Endodermal cell (in vitro differentiated cells): Measurements from ENCODE around the gene FZD8. TPM values are rescaled to one million over a fixed set of nuclear protein-coding genes. Genes with fewer than 3 reads are reported as not detected.
A peak's percentile ranks its signal among the peaks of the same experiment; 100 is the strongest.

ENCODE experiments used
- DNase-seq: peaks from one replicate; pipeline ENCODE4 v3.0.0-alpha.2; 2017
- H3K27ac ChIP-seq: 2 replicates; pipeline ENCODE4 v1.5.1; 2013; ENCODE audit warnings: mild to moderate bottlenecking, low read depth, low read length, moderate library complexity
- H3K27me3 ChIP-seq: 2 replicates; pipeline ENCODE4 v1.6.1; 2013; ENCODE audit warnings: mild to moderate bottlenecking, low read length, moderate library complexity; ENCODE audit not compliant: insufficient read depth, control insufficient read depth, poor library complexity, severe bottlenecking
- H3K36me3 ChIP-seq: 2 replicates; pipeline ENCODE4 v1.7.0; 2013; ENCODE audit warnings: mild to moderate bottlenecking, low read length, moderate library complexity; ENCODE audit not compliant: control insufficient read depth, insufficient read depth
- H3K4me1 ChIP-seq: one replicate; pipeline ENCODE4 v1.7.0; 2013; ENCODE audit warnings: low read length; ENCODE audit not compliant: control insufficient read depth, insufficient read depth
- H3K4me3 ChIP-seq: 2 replicates; pipeline ENCODE4 v1.5.1; 2013; ENCODE audit warnings: mild to moderate bottlenecking, low read length, moderate library complexity
- H3K9ac ChIP-seq: 2 replicates; pipeline ENCODE4 v1.6.1; 2013; ENCODE audit warnings: mild to moderate bottlenecking, low read length, moderate library complexity; ENCODE audit not compliant: poor library complexity, severe bottlenecking; ENCODE audit errors: extremely low read depth
- H3K9me3 ChIP-seq: 2 replicates; pipeline ENCODE4 v1.6.1; 2013; ENCODE audit warnings: mild to moderate bottlenecking, low read length, moderate library complexity; ENCODE audit not compliant: control insufficient read depth
- H3K27ac Mint-ChIP-seq: 2 replicates; pipeline ENCODE4 v1.8.0; 2020; ENCODE audit warnings: mixed read lengths
- H3K27me3 Mint-ChIP-seq: 2 replicates; pipeline ENCODE4 v1.8.0; 2021; ENCODE audit warnings: mild to moderate bottlenecking, mixed read lengths; ENCODE audit not compliant: insufficient read depth
- H3K36me3 Mint-ChIP-seq: 2 replicates; pipeline ENCODE4 v1.8.0; 2020; ENCODE audit warnings: low read depth, mixed read lengths
- H3K4me1 Mint-ChIP-seq: 2 replicates; pipeline ENCODE4 v1.8.0; 2020; ENCODE audit warnings: mixed read lengths
- H3K4me3 Mint-ChIP-seq: 2 replicates; pipeline ENCODE4 v1.8.0; 2020; ENCODE audit warnings: mild to moderate bottlenecking, moderate library complexity, mixed read lengths
- H3K9me3 Mint-ChIP-seq: 2 replicates; pipeline ENCODE4 v1.8.0; 2020; ENCODE audit warnings: mild to moderate bottlenecking, mixed read lengths
- CTCF ChIP-seq: fragments of 200-600 bp; sonication (generic); conservative IDR thresholded peaks from 2 replicates; pipeline ENCODE4 v1.5.0; 2021; ENCODE audit warnings: antibody characterized with exemption, mild to moderate bottlenecking
- WGBS, 2 experiments: methylation state at CpG; one replicate each; pipeline versions ENCODE4 v1.1.5 to v1.1.7; 2013; ENCODE audit warnings: missing lambda C conversion rate in 2 of 2, mixed read lengths in 1 of 2; ENCODE audit not compliant: insufficient coverage in 1 of 2, insufficient read length in 1 of 2; 5-methylcytosine and 5-hydroxymethylcytosine counted together
- total RNA-seq, 2 donors: library from RNA; stranded (reverse); fragmentation: NEBNext Ultra II Directional in 1 of 2; extraction: Animal tissue kit (Norgen Biotek cat#: 25700) in 1 of 2; gene quantifications; 2 replicates in 1 of 2; 3 replicates in 1 of 2; pipeline ENCODE4 v1.2.1, GENCODE V29; 2021

Gene FZD8
- total RNA-seq, 2 donors from 2014 or later = 133 to 189 TPM

GRCh38 chr10:35611750-35612149 is 30.3 kb downstream of the FZD8 start:
- H3K4me1 Mint-ChIP-seq = peaks cover 25% of the 10 kb centered on the region
- Histone ChIP-seq H3K27ac (no peak overlapping the region), H3K4me1 (peaks cover 8% of the 10 kb centered on the region), H3K36me3 (no peaks in the 10 kb centered on the region), H3K27me3 (peaks cover 20% of the 10 kb centered on the region), H3K9me3 (peaks cover 20% of the 10 kb centered on the region), H3K9ac (no peak overlapping the region), H3K4me3 (no peak overlapping the region)
- no peak overlapping the region for H3K27ac Mint-ChIP-seq
- peaks cover 7% of the 10 kb centered on the region for H3K27me3 Mint-ChIP-seq
- peaks cover 24% of the 10 kb centered on the region for H3K9me3 Mint-ChIP-seq
- peak; percentile 61 for TF ChIP-seq CTCF
- 77 to 91% methylated on average over 6 of the region's 6 CpGs for WGBS, 2 experiments
- DNase-seq = peak; percentile 65
- H3K36me3 Mint-ChIP-seq = peaks cover 5% of the 10 kb centered on the region
- H3K4me3 Mint-ChIP-seq = no peak overlapping the region

GRCh38 chr10:35608328-35608672 is 33.8 kb downstream of the FZD8 start:
- 89 to 90% methylated on average over 10 to 16 of the region's 16 CpGs for WGBS, 2 experiments
- Mint-ChIP-seq H3K9me3 (peaks cover 24% of the 10 kb centered on the region), H3K36me3 (peaks cover 5% of the 10 kb centered on the region), H3K27ac (no peak overlapping the region), H3K4me3 (no peak overlapping the region), H3K27me3 (peaks cover 7% of the 10 kb centered on the region), H3K4me1 (peaks cover 30% of the 10 kb centered on the region)
- H3K27me3 ChIP-seq = peaks cover 20% of the 10 kb centered on the region
- no peak for TF ChIP-seq CTCF
- DNase-seq = no peak
- no peak overlapping the region for H3K4me3 ChIP-seq
- no peak overlapping the region for H3K27ac ChIP-seq
- H3K9me3 ChIP-seq = peaks cover 20% of the 10 kb centered on the region
- H3K36me3 ChIP-seq = no peaks in the 10 kb centered on the region
- H3K9ac ChIP-seq = no peak overlapping the region
- peaks cover 12% of the 10 kb centered on the region for H3K4me1 ChIP-seq

- no peak for TF ChIP-seq CTCF
- Mint-ChIP-seq H3K27me3 (peaks cover 7% of the 10 kb centered on the region), H3K36me3 (peaks cover 5% of the 10 kb centered on the region), H3K4me3 (no peak overlapping the region), H3K9me3 (peaks cover 24% of the 10 kb centered on the region), H3K4me1 (peaks cover 25% of the 10 kb centered on the region), H3K27ac (no peak overlapping the region)
- peaks cover 12% of the 10 kb centered on the region for H3K4me1 ChIP-seq
- H3K9me3 ChIP-seq = peaks cover 20% of the 10 kb centered on the region
- no peak overlapping the region for H3K9ac ChIP-seq
- H3K27me3 ChIP-seq = peaks cover 20% of the 10 kb centered on the region
- H3K27ac ChIP-seq = no peak overlapping the region
- no peak for DNase-seq
- H3K4me3 ChIP-seq = no peak overlapping the region
- 47 to 81% methylated on average over 32 to 78 of the region's 78 CpGs for WGBS, 2 experiments
- no peaks in the 10 kb centered on the region for H3K36me3 ChIP-seq
Observed at GRCh38 chr10:35607475-35608327, 34.4 kb downstream of the FZD8 start.
